SK-N-SH (cell line): Measurements from ENCODE around the gene HNRNPC. TPM values are rescaled to one million over a fixed set of nuclear protein-coding genes. Genes with fewer than 3 reads are reported as not detected.

Experiments
- CTCF ChIA-PET: fragments of 300-600, 350-600 bp; formaldehyde crosslinking; extraction: SDS; loops from one replicate; lab custom pipeline; 2021; lab: Yijun Ruan, JAX
- POLR2A ChIA-PET: fragments of 350-600 bp; sonication (Branson Sonifier 250); formaldehyde crosslinking; extraction: SDS; loops from one replicate; lab custom pipeline; 2020; ENCODE audit warnings: antibody characterized with exemption, inconsistent platforms; lab: Yijun Ruan, JAX
- DNase-seq: peaks from one replicate; pipeline ENCODE4 v3.0.0; 2012
- H2AFZ ChIP-seq: fragments of 200-600 bp; sonication (generic); 2 replicates; pipeline ENCODE4 v1.8.1; 2016; ENCODE audit warnings: antibody characterized with exemption, mild to moderate bottlenecking, low read depth
- H3F3A ChIP-seq: fragments of 200-600 bp; sonication (generic); replicated peaks from 2 replicates; pipeline ENCODE3; 2016; ENCODE audit warnings: antibody characterized with exemption, mild to moderate bottlenecking; ENCODE audit not compliant: insufficient read depth
- H3K27ac ChIP-seq, 2 experiments: fragments of 200-500 bp in 1 of 2; fragments of 200-600 bp in 1 of 2; sonication (Bioruptor generic) in 1 of 2; sonication (generic), shearing (Covaris generic) in 1 of 2; 2 replicates each; pipeline versions ENCODE4 v1.5.1 to v1.6.1; 2014 to 2016; ENCODE audit warnings: low read depth in 2 of 2, inconsistent platforms in 1 of 2, low read length in 1 of 2, mild to moderate bottlenecking in 1 of 2, mixed read lengths in 1 of 2
- H3K27me3 ChIP-seq: fragments of 200-600 bp; sonication (generic), shearing (Covaris generic); 2 replicates; pipeline ENCODE4 v1.6.1; 2016; ENCODE audit warnings: mixed run types; ENCODE audit not compliant: insufficient read depth
- H3K36me3 ChIP-seq, 2 experiments: fragments of 200-500 bp in 1 of 2; fragments of 200-600 bp in 1 of 2; sonication (Bioruptor generic) in 1 of 2; sonication (generic) in 1 of 2; replicated peaks in 1 of 2; 2 replicates each; pipeline versions ENCODE3 to v1.5.1; 2014 to 2016; ENCODE audit warnings: low read length in 1 of 2, mild to moderate bottlenecking in 1 of 2; ENCODE audit not compliant: insufficient read depth in 2 of 2, control insufficient read depth in 1 of 2
- H3K4me1 ChIP-seq, 2 experiments: fragments of 200-500 bp in 1 of 2; fragments of 200-600 bp in 1 of 2; sonication (Bioruptor generic) in 1 of 2; sonication (generic), shearing (Covaris generic) in 1 of 2; 2 replicates each; pipeline versions ENCODE4 v1.5.1 to v1.6.1; 2014 to 2016; ENCODE audit warnings: low read depth in 1 of 2, low read length in 1 of 2, mixed run types in 1 of 2; ENCODE audit not compliant: insufficient read depth in 2 of 2, control insufficient read depth in 1 of 2
- H3K4me2 ChIP-seq: fragments of 200-600 bp; sonication (generic), shearing (Covaris generic); 2 replicates; pipeline ENCODE4 v1.6.1; 2017; ENCODE audit warnings: mixed run types
- H3K4me3 ChIP-seq, 2 experiments: fragments of 200-500 bp in 1 of 2; fragments of 200-600 bp in 1 of 2; sonication (Bioruptor generic) in 1 of 2; sonication (generic), shearing (Covaris generic) in 1 of 2; 2 replicates each; pipeline versions ENCODE4 v1.5.1 to v1.8.1; 2014 to 2016; ENCODE audit warnings: low read depth in 2 of 2, inconsistent platforms in 1 of 2, low read length in 1 of 2, mild to moderate bottlenecking in 1 of 2, mixed read lengths in 1 of 2, moderate library complexity in 1 of 2
- H3K79me2 ChIP-seq: fragments of 200-600 bp; sonication (generic); 2 replicates; pipeline ENCODE4 v1.8.1; 2017; ENCODE audit warnings: mild to moderate bottlenecking; ENCODE audit not compliant: insufficient read depth
- H3K9ac ChIP-seq: fragments of 200-600 bp; sonication (generic); 2 replicates; pipeline ENCODE4 v1.6.1; 2017; ENCODE audit warnings: mixed run types
- H3K9me2 ChIP-seq: fragments of 200-600 bp; sonication (generic); 2 replicates; pipeline ENCODE4 v1.6.1; 2017; ENCODE audit warnings: mixed run types
- H3K9me3 ChIP-seq: fragments of 200-600 bp; sonication (generic); 2 replicates; pipeline ENCODE4 v1.6.1; 2017; ENCODE audit warnings: mixed run types, mild to moderate bottlenecking, moderate library complexity
- H4K20me1 ChIP-seq: fragments of 200-600 bp; sonication (generic); 2 replicates; pipeline ENCODE4 v1.6.1; 2017; ENCODE audit warnings: mild to moderate bottlenecking, mixed run types; ENCODE audit not compliant: insufficient read depth
- CHD2 ChIP-seq: fragments of 150-350 bp; IDR thresholded peaks from 2 replicates; pipeline ENCODE4 v1.6.1; 2018; ENCODE audit warnings: low read length; ENCODE audit not compliant: partially characterized antibody
- CTCF ChIP-seq: fragments of 200-600 bp; sonication (generic); IDR thresholded peaks from 2 replicates; pipeline ENCODE4 v1.6.1; 2017; ENCODE audit warnings: antibody characterized with exemption, mild to moderate bottlenecking, moderate library complexity
- FOXM1 ChIP-seq: IDR thresholded peaks from 2 replicates; pipeline ENCODE4 v1.4.0; 2012; ENCODE audit warnings: low read depth, mild to moderate bottlenecking
- GATA2 ChIP-seq: sonication (generic); formaldehyde crosslinking; IDR thresholded peaks from 2 replicates; pipeline ENCODE4 v1.5.0; 2020; ENCODE audit warnings: mild to moderate bottlenecking, missing genetic modification reagents
- NRF1 ChIP-seq: IDR thresholded peaks from 2 replicates; pipeline ENCODE4 v1.6.1; 2012; ENCODE audit warnings: low read depth, mild to moderate bottlenecking, low read length
- REST ChIP-seq: IDR thresholded peaks from 2 replicates; pipeline ENCODE4 v1.6.1; 2012; ENCODE audit warnings: mild to moderate bottlenecking, low read depth, low read length, moderate library complexity
- SMC3 ChIP-seq: IDR thresholded peaks from 2 replicates; pipeline ENCODE4 v1.6.1; 2012; ENCODE audit warnings: low read depth, low read length, improper control_type of control experiment
- USF1 ChIP-seq: IDR thresholded peaks from 2 replicates; pipeline ENCODE4 v1.4.0; 2012; ENCODE audit warnings: low read depth, borderline replicate concordance
- USF2 ChIP-seq: fragments of 150-350 bp; IDR thresholded peaks from 2 replicates; pipeline ENCODE4 v1.6.1; 2017; ENCODE audit warnings: antibody characterized with exemption, low read length, low read depth, borderline replicate concordance
- WGBS: methylation state at CpG from one replicate; pipeline ENCODE4 v1.1.6; 2017; ENCODE audit warnings: low lambda C conversion rate; 5-methylcytosine and 5-hydroxymethylcytosine counted together
- polyA plus RNA-seq, 3 experiments: library from polyadenylated mRNA; depleted of rRNA; stranded (reverse); fragments of >200 nt; gene quantifications; 2 replicates each; pipeline ENCODE4 v1.2.3, GENCODE V29; 2012

HNRNPC gene
- polyA plus RNA-seq, 1 of the 3 experiments (the other 2 are of a cell fraction): 341 TPM

- TF ChIP-seq GATA2 (no peak), REST (no peak), CTCF (no peak), USF2 (no peak), NRF1 (no peak), USF1 (no peak)
- peaks cover 0 to 13% of the 10 kb centered on the region in 2 experiments; a peak in 2 of 4 replicates for H3K4me1 ChIP-seq
- no peak overlapping the region for H3K9ac ChIP-seq
- no peak overlapping the region for H3K27ac ChIP-seq
- no peaks in the 10 kb centered on the region for H3K9me3 ChIP-seq
- H2AFZ ChIP-seq: no peak overlapping the region
- no peak for DNase-seq
- H3K27me3 ChIP-seq: no peaks in the 10 kb centered on the region
- peaks cover 45% of the 10 kb centered on the region for H3F3A ChIP-seq
- WGBS: 89% methylated on average over 2 of the region's 2 CpGs
- no peak overlapping the region for H3K4me2 ChIP-seq
- POLR2A ChIA-PET: no interaction called here
- H3K9me2 ChIP-seq: no peaks in the 10 kb centered on the region
- peaks cover 41 to 67% of the 10 kb centered on the region in 2 experiments for H3K36me3 ChIP-seq
- H3K4me3 ChIP-seq: no peak overlapping the region
- peaks cover 100% of the 10 kb centered on the region for H4K20me1 ChIP-seq
- CTCF ChIA-PET: interaction anchor here (0.7 to 1.5 kb wide), 4 partner anchors 16 to 167 kb away, joined by 3 to 4 read pairs (median 3); no protein-coding TSS in a partner anchor
- peaks cover 100% of the 10 kb centered on the region for H3K79me2 ChIP-seq
Measured at GRCh38 chr14:21240417-21240816, 28.8 kb downstream of the HNRNPC start.

GRCh38 chr14:21238823-21239518 is 30.3 kb downstream of the HNRNPC start:
- H3K27me3 ChIP-seq: no peaks in the 10 kb centered on the region
- H2AFZ ChIP-seq: no peak overlapping the region
- H3K36me3 ChIP-seq: peaks cover 47 to 67% of the 10 kb centered on the region in 2 experiments
- no peak overlapping the region for H3K4me2 ChIP-seq
- peaks cover 0 to 13% of the 10 kb centered on the region in 2 experiments; a peak in 3 of 4 replicates for H3K4me1 ChIP-seq
- 95% methylated on average over 11 of the region's 11 CpGs for WGBS
- POLR2A ChIA-PET: interaction anchor here (1.5 kb wide), 1 partner anchor 19 kb away, joined by 3 read pairs; no protein-coding TSS in a partner anchor
- no peak for TF ChIP-seq SMC3
- TF ChIP-seq CHD2: no peak
- TF ChIP-seq NRF1: no peak
- TF ChIP-seq FOXM1: no peak
- H3K79me2 ChIP-seq: peaks cover 100% of the 10 kb centered on the region
- DNase-seq: no peak
- no peak overlapping the region for H3K27ac ChIP-seq
- no peak overlapping the region for H3K4me3 ChIP-seq
- no peaks in the 10 kb centered on the region for H3K9me2 ChIP-seq
- no peaks in the 10 kb centered on the region for H3K9me3 ChIP-seq
- CTCF ChIA-PET: interaction anchor here (0.6 to 1.5 kb wide), 2 partner anchors 18 to 225 kb away, joined by 3 read pairs; no protein-coding TSS in a partner anchor
- peaks cover 35% of the 10 kb centered on the region for H3F3A ChIP-seq
- H3K9ac ChIP-seq: no peak overlapping the region
- H4K20me1 ChIP-seq: peaks cover 100% of the 10 kb centered on the region
